ACHN (cell line): ENCODE measurements around the gene LDLRAD4.
A peak's percentile ranks its signal among the peaks of the same experiment; 100 is the strongest.

Experiments
- DNase-seq: peaks from one replicate; pipeline ENCODE4 v3.0.0-alpha.2; 2015
- in situ Hi-C: cut with HindIII; loops from 2 replicates; pipeline ENCODE4 v1.10.0; 2017; ENCODE audit warnings: low sequenced_read_pairs, low pct_ligation_motif_present, low pct_unique_long_range_greater_than_20kb

The LDLRAD4 gene

DNA sequence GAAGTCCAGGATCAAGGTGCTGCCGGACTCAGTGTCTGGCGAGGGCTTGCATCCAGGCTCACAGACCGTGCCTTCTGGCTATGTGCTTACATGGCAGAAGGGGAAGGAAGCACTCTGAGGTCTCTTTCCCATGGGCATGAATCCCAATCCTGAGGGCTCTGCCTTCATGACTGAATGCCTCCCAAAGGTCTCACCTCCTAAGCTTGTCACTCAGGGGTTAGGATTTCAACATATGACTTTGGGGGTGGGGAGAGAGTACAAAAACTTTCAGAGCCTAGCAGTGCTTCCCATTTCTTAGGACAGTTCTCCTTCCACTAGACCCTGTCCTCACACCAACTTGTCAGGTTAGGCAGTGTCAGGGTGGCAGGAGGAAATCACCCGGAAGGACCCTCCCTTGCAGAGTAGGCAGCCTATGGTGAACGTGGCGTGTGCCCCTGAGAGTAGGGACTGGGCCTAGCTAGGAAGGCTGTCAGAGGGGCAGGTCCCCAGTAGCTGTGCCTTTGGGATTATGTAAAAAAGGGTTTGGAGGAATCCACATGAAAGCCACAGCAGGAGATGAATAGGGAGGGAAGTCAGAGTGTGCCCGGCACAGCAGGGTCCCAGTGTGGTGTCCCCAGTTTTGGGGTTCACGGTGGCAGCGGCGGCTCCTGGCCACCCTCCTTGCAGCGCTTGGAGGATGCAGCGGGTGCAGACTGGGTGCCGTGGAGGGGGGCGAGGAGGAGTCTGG is 233.3 kb downstream of the LDLRAD4 start:
- DNase-seq = no peak
- in situ Hi-C loops = no loop called here

DNA sequence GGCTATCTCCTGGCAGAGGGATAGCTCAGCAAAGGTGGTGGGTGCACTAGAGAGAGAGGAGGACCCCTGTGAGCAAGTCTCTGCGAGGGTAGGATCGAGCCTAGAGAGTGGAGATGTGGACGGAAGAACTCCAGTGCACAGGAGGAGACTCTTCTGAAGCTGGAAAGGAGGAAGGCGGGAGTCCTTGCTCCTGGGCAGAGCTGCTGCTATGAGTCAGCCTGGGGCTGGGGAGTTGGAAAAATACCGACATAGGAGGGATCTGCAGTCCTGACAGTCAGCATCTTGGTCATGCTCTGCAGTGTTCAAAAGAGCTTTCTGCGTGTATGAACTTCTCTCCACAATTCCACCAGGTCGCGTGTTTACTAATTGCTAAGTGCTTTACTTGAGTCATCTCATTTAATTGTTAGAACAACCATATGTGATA is 233.8 kb downstream of the LDLRAD4 start:
- in situ Hi-C loops = no loop called here
- DNase-seq = peak; percentile 20

DNA sequence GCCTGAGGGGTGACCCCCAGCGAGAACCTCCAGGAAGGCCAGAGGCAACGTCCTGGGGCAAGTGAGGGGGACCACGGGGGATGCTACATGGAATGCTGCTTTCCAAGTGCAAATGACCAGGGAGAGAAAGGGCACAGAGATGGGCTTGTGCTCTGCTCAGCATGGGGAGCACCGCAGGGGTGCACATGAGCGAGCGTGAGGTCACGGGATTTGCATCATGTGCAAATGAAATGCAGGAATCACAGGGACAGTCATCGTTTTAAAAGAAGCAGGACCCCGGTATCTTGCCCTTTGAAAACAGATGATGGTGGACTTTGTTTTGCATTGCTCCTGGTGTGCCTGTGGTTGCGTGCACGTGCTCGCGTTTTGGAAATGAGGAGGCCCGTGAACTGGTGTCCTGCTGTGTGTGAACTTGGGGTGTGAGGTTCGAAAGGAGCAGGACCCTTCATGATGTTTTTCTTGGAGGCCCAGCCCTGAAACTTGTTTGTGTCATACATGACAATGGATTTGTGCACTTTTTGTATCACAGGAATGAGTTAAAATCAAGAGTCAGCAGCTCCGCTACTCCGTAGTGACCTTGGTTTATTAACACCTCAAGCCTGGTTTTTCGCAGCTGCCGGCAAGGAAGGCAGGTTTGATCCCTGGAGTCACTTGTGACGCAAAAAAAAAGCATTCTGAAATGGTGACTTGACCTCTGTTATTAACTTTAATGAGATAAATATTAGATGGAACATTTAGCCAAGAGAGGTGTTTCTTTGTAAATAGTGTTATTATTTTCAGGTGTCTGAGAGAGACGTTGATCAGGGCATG is 234.5 kb downstream of the LDLRAD4 start:
- no peak for DNase-seq
- in situ Hi-C loops = no loop called here

DNA sequence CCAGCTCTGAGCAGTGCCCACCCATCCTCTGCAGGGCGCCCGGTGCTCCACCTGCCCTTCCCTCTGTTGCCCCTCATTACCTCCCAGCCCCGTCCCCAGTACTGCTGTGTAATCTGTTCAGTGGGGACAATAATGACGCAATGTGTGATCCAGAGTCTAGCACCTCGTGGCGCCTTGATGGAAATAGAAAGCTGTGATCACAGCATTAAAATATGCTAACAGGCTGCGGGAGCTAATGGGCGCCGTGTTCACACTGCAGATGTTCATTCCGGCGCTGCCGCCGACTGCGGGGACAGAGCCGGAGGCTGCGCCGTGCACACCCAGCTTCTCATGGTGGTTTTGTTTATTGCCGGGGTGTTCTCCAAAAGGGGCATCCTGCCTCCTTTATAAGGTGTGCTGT is 235.2 kb downstream of the LDLRAD4 start:
- no peak for DNase-seq
- in situ Hi-C loops = no loop called here

DNA sequence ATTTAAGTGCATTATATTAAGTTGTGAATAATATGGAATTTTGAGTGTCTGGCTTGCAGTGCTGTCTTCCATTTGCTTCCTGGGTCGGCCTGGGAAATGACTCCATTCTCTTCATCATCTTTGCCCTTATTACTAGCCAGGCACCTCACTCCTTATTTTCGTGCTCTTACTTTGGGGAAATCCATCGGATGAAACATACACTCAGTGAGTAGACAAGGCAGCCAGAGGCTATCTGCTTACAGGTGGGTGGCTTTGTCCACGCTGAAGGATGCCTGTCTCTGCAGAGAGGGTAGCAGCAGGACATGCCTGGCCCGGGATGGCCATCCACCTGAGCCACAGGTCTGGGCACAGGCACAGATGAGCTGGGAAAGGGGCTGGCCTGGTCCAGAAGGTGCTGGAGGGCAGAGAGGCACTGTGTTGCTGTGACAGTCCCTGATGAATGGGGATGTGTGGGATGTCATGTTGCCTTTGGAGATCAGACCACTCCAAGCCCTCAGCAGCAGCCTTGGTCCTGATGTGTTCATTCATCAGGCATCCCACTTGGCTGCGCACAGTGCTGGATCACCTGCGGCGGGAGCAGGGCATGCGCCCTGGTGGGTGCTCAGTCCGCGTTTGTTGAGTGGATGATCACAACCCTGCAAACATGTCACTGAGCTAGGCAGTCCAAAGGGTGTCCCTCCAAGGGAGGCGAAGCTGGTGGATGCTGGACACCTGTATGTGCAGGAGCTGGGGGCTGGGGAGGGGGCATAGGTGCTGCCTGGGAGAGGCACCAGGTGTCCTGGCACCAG is 236.0 kb downstream of the LDLRAD4 start:
- in situ Hi-C loops = no loop called here
- DNase-seq = no peak

DNA sequence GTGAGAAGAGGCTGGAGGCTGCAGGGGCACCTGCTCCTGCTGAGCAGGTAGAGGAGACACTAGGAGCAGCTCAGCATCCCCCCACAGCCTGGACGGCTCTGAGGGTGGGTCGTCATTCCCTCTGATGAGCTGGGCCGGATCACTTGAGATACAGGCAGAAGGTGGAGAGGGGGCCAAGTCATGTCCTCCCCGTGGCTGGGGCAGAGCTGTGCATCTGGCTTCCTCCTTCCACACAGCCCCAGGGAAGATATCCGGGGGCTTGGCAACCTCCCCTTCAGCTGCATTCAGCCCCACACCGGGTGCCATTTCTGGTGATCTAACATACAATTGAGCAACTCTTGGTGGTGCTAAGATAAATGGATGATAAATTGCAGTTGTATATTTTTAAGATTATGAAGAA is 236.9 kb downstream of the LDLRAD4 start:
- no peak for DNase-seq
- in situ Hi-C loops = no loop called here

DNA sequence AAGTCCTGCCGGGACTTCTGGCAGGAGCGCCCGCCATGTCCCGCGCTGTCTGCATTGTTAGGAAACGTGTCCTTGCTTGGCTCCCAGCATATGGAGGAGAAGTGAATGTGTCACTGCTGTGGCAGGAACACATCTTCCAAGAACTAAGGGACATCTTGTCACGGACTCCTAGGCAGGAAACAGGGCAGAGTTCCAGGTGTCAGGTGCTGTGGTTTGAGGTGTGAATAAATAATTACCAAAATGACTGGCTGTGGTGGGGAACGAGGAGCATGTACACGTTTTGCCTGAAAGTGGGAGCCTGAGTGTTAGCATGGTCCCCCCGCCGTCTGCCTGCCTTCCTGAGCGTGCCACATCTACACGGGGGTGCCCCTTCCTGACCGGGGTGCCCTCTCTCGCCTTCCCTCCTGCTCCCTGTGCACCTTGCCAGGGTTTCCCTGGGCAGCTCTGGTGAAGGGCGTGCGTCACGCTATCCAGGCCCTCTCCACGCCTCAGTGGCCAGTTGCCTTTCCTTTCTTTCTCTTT is 237.5 kb downstream of the LDLRAD4 start:
- no peak for DNase-seq
- in situ Hi-C loops = no loop called here

DNA sequence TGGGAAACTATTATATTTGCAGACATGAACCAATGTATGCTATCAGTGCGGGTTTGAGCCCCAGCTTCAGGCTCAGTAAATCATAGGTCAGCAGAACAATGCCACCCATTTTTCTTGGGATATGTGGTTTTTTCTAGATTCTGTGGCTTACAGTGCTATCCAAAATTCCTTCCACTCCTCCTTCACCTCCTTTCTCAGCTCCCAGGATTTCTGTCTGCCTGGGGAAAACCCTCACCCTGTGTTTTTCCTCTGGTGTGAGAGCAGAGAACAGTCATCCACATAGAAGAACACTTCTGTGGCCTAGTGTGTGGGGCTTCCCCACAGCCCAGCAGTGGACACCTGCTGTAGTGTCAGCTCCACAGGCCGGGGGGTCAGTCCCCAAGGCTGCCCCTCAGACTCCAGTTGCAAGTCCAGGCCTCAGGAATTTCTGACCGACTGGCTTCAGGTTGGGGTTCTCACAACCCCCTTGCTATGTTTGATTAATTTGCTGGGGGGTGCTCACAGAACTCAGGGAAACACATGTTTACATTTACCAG is 238.2 kb downstream of the LDLRAD4 start:
- no peak for DNase-seq
- in situ Hi-C loops = no loop called here

DNA sequence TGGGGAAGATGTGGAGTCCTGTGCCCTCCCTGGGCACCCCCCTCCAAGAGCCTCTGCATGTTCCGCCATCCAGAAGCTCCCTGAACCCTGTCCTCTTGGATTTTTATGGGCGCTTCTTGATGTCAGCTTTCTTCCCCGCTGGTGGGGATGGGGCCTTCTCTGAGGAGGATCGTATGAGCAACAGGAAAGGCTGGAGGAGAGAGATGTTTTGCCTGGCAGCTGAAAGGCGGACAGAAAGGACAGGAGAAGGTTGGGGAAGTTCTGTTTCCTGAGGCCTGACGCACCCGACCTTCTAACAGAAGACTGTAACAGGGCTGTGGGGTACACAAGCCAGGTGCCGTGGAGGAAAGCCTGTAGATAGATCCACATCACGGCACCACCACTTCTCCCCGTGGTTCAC is 238.8 kb downstream of the LDLRAD4 start:
- in situ Hi-C loops = no loop called here
- no peak for DNase-seq

DNA sequence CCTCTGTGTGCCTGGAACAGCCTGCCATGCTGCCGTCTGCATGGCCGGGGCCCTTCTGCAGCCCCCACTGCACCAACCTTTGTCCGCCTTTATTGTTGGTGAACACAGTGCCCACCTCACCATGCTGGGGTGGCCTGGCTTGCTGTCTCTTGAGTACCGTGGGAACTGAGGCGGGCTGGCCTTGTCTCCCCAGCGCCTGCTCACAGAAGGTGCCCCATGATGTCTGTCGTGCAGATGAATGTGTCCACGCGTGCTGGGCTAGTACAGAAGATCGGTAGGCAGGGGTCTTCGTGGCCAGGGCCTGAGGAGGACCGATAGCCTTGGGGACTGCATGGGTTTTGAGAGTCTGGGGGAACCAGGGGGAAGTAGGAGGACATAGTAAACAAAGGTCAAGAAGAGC is 242.4 kb downstream of the LDLRAD4 start:
- in situ Hi-C loops = no loop called here
- DNase-seq = no peak

DNA sequence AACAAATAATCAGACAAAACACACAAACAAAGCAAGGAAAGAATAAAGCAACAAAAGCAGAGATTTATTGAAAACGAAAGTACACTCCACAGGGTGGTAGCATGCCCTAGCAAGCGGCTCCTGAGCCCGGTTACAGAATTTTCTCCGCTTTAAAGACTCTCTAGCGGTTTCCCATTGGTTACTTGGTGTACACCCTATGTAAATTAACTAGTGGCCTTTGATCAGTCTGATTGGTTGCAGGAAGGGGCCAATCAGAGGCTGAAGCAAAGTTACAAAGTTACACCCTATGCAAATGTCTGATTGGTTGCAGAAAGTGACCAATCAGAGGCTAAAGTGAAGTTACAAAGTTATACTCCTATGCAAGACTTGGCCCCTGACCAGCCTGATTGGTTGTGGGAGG is 242.9 kb downstream of the LDLRAD4 start:
- in situ Hi-C loops = no loop called here
- DNase-seq = no peak

DNA sequence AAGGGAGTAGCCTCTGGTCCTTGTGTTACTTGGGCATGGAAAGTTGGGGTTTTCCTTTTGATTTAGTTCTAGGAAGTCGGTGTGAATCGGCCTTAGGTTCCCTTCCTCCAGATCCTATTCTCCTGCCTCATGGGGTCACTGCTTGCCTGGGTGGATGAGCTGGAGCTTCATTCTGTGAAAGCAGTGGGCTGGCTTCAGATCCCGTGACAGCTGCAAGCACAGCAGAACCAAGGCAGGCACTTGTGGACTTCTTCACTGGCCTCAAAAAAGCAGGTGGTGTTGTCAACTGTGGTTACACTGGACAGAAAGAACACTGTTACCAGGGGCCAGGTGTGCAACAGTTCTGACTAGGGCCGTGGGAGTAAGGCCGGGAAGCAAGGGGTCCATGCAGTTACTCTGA is 243.4 kb downstream of the LDLRAD4 start:
- in situ Hi-C loops = no loop called here
- DNase-seq = no peak

DNA sequence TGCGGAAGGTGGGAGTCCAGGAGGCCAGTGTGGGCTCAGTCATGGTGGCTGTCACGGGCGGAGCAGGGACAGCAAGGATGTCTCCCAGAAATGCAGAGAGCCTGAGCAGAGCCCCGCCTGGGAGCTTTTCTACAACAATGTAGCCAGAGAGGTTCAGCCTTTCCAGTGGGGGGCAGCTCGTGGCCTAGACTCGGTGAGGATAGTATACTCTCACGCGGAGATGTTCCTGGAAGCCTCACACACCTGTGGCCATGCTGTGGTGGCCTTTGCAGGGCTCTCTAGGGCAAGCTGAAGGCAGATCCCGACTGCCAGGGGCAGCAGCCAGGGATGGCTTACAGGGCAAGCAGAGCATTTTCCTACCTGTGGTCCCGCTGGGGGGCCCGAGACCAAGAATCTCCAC is 244.1 kb downstream of the LDLRAD4 start:
- no peak for DNase-seq
- in situ Hi-C loops = no loop called here

DNA sequence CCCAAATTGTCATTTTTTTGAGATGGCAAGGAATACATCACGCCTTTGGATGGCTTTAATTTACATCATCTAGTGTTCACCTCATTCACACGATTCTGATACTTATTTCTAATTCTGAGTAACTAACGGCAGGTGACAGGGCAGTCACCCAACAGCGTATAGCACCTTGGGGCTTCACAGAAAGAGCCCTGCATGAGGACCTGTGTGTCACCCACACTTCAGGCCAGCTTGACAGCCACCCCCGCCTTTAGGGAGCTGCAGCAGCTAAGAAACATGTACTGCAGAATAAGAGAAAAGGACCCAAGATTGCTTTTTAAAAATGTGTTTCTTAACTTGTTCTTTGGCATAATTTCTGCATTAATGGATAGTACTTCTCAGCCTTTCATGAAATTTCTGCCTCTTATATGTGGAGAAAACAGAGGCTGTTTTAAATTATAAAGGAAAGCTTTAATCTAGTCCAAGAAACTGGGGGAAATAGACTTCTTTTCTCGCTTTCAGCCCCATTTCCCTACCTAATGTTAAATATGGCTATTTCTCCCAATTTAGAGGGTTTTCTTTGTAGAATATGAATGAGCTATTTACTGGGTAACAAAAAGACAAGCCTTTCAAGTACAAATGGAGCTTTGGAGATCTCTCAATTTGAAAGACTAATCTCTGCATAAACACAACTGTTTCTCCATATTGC is 245.1 kb downstream of the LDLRAD4 start:
- DNase-seq = no peak
- in situ Hi-C loops = no loop called here

DNA sequence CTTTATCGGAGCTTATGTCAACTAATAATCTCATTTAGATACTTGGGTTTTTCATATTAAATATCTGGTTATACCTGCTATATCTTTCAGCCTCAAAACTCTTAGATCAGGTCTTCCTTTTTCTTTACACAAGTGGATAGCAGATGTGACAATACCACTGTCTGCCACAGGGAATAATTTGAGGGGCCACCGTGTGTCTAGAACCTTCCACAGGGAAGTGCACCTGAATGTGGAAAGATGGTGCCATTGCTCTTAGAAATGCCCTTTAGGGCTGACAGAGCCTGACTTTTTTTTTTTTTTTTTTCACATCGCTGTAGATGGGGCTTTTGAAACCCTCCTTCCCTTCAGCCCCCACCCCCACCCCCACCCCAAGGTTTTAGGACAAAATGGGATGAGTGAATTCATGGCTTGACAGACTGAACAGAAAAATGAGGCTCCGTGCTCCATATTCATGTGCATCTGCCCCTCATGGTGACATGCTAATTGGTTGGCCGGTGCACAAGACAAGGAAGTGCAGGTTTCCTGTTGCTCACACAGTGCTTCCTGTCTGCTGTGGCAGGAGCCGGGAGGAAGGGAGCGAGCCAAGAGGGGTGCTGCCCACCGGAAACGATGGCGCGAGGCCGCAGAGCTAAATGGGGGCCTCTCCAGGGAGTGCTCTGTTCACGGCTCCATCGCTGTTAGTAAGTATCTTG is 246.0 kb downstream of the LDLRAD4 start:
- in situ Hi-C loops = no loop called here
- no peak for DNase-seq

DNA sequence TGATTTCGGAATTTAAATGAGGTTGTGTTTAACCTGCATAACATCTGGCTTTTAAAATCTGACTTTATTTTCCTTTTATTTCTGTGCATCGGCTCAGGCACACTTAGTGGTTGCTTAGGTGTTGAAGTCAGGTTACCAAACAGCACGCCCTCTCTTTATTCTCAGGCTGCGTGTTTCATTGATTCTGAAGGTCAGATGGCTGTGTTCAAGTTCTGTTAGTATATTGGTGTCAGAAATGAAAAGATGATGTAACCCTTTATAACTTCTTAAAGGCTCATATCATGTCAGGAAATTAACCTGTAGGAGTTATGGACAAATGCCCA is 246.5 kb downstream of the LDLRAD4 start:
- in situ Hi-C loops = no loop called here
- no peak for DNase-seq

DNA sequence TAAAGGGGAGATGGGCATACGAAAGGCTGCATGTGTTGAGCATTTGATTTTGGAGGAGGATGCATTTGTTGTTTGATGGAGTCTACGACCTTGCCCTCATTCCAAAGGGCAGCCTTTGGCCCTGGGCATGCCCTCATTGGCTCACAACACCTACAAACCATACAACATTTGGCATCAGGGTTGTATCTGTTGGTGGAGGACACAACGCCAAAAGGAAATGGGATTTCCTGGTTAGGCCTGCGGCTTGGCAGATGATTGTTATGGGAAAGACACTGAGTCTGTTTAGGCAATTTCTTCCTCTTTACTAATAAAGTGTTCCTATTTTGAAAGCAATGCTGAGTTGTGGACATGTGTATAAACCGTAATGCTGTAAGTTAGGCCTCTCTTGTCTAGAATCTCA is 246.9 kb downstream of the LDLRAD4 start:
- in situ Hi-C loops = no loop called here
- DNase-seq = no peak
